Keratinocyte (primary cell): ENCODE measurements around the gene FNDC3B. TPM values are rescaled to one million over a fixed set of nuclear protein-coding genes. Genes with fewer than 3 reads are reported as not detected.

Experiments used
- DNase-seq: peaks from one replicate; pipeline ENCODE4 v3.0.0-alpha.2; 2011; ENCODE audit warnings: low read depth, missing footprints, low spot score
- FAIRE-seq: peaks from 2 replicates; lab custom pipeline; 2011; peaks lifted over from hg19 to GRCh38; lab: Jason Lieb, UNC
- H2AFZ ChIP-seq: 2 replicates; pipeline ENCODE4 v1.6.0; 2012; ENCODE audit warnings: low read length, control low read depth, inconsistent platforms; ENCODE audit not compliant: control insufficient read depth
- H3K27ac ChIP-seq: 2 replicates; pipeline ENCODE4 v1.5.1; 2011; ENCODE audit warnings: low read length; ENCODE audit not compliant: control insufficient read depth, insufficient read depth
- H3K27me3 ChIP-seq: 3 replicates; pipeline ENCODE4 v1.6.0; 2011; ENCODE audit warnings: low read length; ENCODE audit not compliant: control insufficient read depth, insufficient read depth; ENCODE audit errors: extremely low read depth
- H3K36me3 ChIP-seq, 2 experiments: 2 replicates in 1 of 2; 3 replicates in 1 of 2; pipeline ENCODE4 v1.5.1; 2011; ENCODE audit warnings: low read length in 2 of 2, mild to moderate bottlenecking in 1 of 2; ENCODE audit not compliant: control insufficient read depth in 2 of 2, insufficient read depth in 2 of 2; ENCODE audit errors: extremely low read depth in 1 of 2
- H3K4me1 ChIP-seq: 3 replicates; pipeline ENCODE4 v1.5.1; 2011; ENCODE audit warnings: low read length; ENCODE audit not compliant: control insufficient read depth, insufficient read depth; ENCODE audit errors: extremely low read depth
- H3K4me2 ChIP-seq: 3 replicates; pipeline ENCODE4 v1.6.0; 2011; ENCODE audit warnings: low read depth, low read length; ENCODE audit not compliant: control insufficient read depth, insufficient read depth; ENCODE audit errors: extremely low read depth
- H3K4me3 ChIP-seq, 3 experiments: fragments of 200-600 bp in 1 of 3; sonication (generic) in 1 of 3; 2 replicates in 2 of 3; 3 replicates in 1 of 3; pipeline ENCODE4 v1.5.1; 2011 to 2016; ENCODE audit warnings: low read length in 3 of 3, mild to moderate bottlenecking in 3 of 3, control low read depth in 2 of 3, inconsistent platforms in 1 of 3, low read depth in 1 of 3, mixed read lengths in 1 of 3, mixed run types in 1 of 3, moderate library complexity in 1 of 3; ENCODE audit not compliant: control insufficient read depth in 2 of 3, insufficient read depth in 2 of 3; ENCODE audit errors: extremely low read depth in 1 of 3
- H3K79me2 ChIP-seq: 2 replicates; pipeline ENCODE4 v1.6.0; 2012; ENCODE audit warnings: low read length; ENCODE audit not compliant: control insufficient read depth, insufficient read depth
- H3K9ac ChIP-seq: 3 replicates; pipeline ENCODE4 v1.6.0; 2011; ENCODE audit warnings: low read length; ENCODE audit not compliant: control insufficient read depth, insufficient read depth; ENCODE audit errors: extremely low read depth
- H3K9me1 ChIP-seq: 3 replicates; pipeline ENCODE4 v1.6.0; 2011; ENCODE audit warnings: low read length; ENCODE audit not compliant: control insufficient read depth, insufficient read depth; ENCODE audit errors: extremely low read depth
- H3K9me3 ChIP-seq: 2 replicates; pipeline ENCODE4 v1.5.1; 2012; ENCODE audit warnings: low read depth, low read length; ENCODE audit not compliant: control insufficient read depth
- H4K20me1 ChIP-seq: 3 replicates; pipeline ENCODE4 v1.6.0; 2011; ENCODE audit warnings: low read length; ENCODE audit not compliant: control insufficient read depth, insufficient read depth; ENCODE audit errors: extremely low read depth
- EZH2 ChIP-seq: IDR thresholded peaks from one replicate; pipeline ENCODE4 v1.6.1; 2012; ENCODE audit warnings: inconsistent platforms, mild to moderate bottlenecking, low read length, moderate library complexity
- dilution Hi-C: fragments of 300-500 bp; cut with MboI; formaldehyde crosslinking; loops from one replicate; pipeline ENCODE4 v1.7.0; 2020; ENCODE audit warnings: low sequenced_read_pairs; ENCODE audit not compliant: extremely low pct_ligation_motif_present
- polyA plus RNA-seq, 5 experiments: library from polyadenylated mRNA; depleted of rRNA in 3 of 5; stranded (reverse) in 3 of 5; stranded (forward) in 1 of 5; unstranded in 1 of 5; fragments of >200 nt; gene quantifications; 1 replicate in 1 of 5; 2 replicates in 3 of 5; 3 replicates in 1 of 5; pipeline versions ENCODE4 v1.2.1 to v1.2.3, GENCODE V29; 2011 to 2012; ENCODE audit warnings: missing spikeins in 2 of 5, low read depth in 1 of 5, low replicate concordance in 1 of 5
- TF ChIP-seq, protein P1 (sequence below), 3 experiments: IDR thresholded peaks in 1 of 3; conservative IDR thresholded peaks in 1 of 3; optimal IDR thresholded peaks in 1 of 3; 2 replicates in 2 of 3; 3 replicates in 1 of 3; pipeline versions ENCODE3 to v1.5.1; 2011; ENCODE audit warnings: low read length in 3 of 3, mild to moderate bottlenecking in 3 of 3, moderate library complexity in 2 of 3, control low read depth in 1 of 3, inconsistent platforms in 1 of 3; ENCODE audit not compliant: insufficient read depth in 2 of 3; ENCODE audit errors: extremely low read depth in 1 of 3

The FNDC3B gene
- polyA plus RNA-seq, 1 donor (not counting 4 experiments of a cell fraction or from before 2014, with no cell fraction given) = 31.4 TPM

DNA sequence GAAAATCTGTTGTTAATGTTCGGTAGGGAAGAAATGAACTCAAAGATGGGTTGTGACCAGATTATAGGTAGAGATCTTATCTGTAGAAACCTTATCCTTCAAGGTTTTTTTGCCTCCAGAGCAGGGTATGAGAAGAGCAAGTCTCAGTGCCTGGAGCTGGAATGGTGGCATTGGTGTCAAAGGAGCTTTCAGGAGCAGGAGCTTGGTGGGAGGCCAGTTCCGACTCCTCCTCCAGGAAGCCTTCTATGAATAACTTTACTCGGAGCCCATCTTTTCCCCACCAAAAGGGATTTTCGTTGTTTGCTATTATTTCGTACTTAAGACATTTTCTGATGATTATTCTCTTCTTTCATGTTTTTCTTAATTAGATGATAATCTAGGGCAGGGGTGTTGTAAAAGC lies 317.0 kb downstream of the FNDC3B start:
- TF ChIP-seq, protein P1, sequence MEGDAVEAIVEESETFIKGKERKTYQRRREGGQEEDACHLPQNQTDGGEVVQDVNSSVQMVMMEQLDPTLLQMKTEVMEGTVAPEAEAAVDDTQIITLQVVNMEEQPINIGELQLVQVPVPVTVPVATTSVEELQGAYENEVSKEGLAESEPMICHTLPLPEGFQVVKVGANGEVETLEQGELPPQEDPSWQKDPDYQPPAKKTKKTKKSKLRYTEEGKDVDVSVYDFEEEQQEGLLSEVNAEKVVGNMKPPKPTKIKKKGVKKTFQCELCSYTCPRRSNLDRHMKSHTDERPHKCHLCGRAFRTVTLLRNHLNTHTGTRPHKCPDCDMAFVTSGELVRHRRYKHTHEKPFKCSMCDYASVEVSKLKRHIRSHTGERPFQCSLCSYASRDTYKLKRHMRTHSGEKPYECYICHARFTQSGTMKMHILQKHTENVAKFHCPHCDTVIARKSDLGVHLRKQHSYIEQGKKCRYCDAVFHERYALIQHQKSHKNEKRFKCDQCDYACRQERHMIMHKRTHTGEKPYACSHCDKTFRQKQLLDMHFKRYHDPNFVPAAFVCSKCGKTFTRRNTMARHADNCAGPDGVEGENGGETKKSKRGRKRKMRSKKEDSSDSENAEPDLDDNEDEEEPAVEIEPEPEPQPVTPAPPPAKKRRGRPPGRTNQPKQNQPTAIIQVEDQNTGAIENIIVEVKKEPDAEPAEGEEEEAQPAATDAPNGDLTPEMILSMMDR (optimal IDR thresholded peaks at IDR 0.05 in 1 of 3, IDR thresholded peaks at IDR 0.05 in 1 of 3, conservative IDR thresholded peaks at IDR 0.05 in 1 of 3; ENCODE audit: extremely low read depth in 1 of 3, insufficient read depth in 2 of 3, low read length in 3 of 3) = no peak
- no peak for TF ChIP-seq EZH2
- Histone ChIP-seq H3K4me3 (no peak overlapping the region), H4K20me1 (no peaks in the 10 kb centered on the region), H3K4me2 (no peak overlapping the region), H3K9ac (no peak overlapping the region), H3K9me3 (no peaks in the 10 kb centered on the region), H3K27ac (no peak overlapping the region), H3K4me1 (peaks cover 3% of the 10 kb centered on the region), H2AFZ (no peak overlapping the region), H3K79me2 (no peaks in the 10 kb centered on the region), H3K27me3 (no peaks in the 10 kb centered on the region), H3K36me3 (peaks cover 16 to 18% of the 10 kb centered on the region in 2 experiments), H3K9me1 (peaks cover 2% of the 10 kb centered on the region)
- FAIRE-seq = no peak
- dilution Hi-C loops = no loop called here
- no peak for DNase-seq

DNA sequence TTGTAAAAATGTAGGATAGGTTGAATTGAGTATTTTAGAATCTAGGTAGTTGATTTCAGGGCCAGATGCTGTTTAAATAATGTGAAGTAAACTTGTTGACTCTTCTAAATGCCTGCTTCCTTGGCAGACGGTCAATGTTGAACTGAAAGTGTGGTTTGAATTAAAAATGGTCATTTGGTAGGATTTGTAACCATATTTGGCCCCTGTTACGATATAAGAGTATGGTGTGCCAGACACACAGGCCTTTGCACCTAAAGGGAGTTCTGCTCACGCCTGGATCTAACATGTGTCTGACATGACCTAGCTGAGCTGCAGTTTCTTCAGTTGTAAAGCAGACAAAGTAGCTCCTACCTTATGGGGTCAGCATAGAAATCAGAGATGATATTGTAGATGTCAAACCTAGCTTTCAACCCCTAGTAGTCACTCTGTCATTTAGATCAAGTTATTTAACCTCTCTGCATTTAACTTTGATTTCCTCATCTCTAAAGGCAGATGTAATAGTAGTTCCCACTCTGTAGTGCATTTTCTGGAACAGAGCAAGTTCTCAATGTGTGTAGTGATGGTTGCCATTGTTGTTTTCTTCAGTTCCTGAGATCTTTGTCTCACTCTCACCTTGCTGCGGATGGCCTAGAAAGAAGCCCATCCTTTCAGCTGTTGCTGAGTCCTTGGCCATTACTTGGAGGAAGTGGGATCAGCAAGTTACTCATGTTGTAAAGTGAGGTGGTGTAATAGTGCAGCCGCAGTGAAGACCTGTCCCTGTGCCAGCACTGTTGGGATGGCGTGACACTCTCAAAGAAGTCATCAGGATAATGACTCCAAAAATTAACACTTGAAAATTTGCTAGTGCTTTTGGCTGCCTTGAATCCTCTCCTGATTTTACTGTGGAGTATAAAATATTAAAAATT lies 318.7 kb downstream of the FNDC3B start:
- Histone ChIP-seq H3K4me1 (peaks cover 3% of the 10 kb centered on the region), H4K20me1 (no peaks in the 10 kb centered on the region), H3K27ac (no peak overlapping the region), H2AFZ (no peak overlapping the region), H3K79me2 (no peaks in the 10 kb centered on the region), H3K4me3 (no peak overlapping the region), H3K9me3 (no peaks in the 10 kb centered on the region), H3K4me2 (no peak overlapping the region), H3K36me3 (peaks cover 13 to 17% of the 10 kb centered on the region in 2 experiments), H3K9me1 (no peaks in the 10 kb centered on the region), H3K9ac (no peak overlapping the region), H3K27me3 (no peaks in the 10 kb centered on the region)
- dilution Hi-C loops = no loop called here
- DNase-seq (no peak), FAIRE-seq (no peak)
- no peak for TF ChIP-seq EZH2
- TF ChIP-seq, protein P1 (optimal IDR thresholded peaks at IDR 0.05 in 1 of 3, IDR thresholded peaks at IDR 0.05 in 1 of 3, conservative IDR thresholded peaks at IDR 0.05 in 1 of 3; ENCODE audit: extremely low read depth in 1 of 3, insufficient read depth in 2 of 3, low read length in 3 of 3) = no peak
